Suprapubic skin (tissue), 3 donors: Measurements from ENCODE around the gene IFT57.

Experiments
- EP300 ChIP-seq: sonication (generic); formaldehyde crosslinking; IDR thresholded peaks from one replicate; pipeline ENCODE4 v1.6.1; 2017; ENCODE audit warnings: antibody characterized with exemption
- POLR2A ChIP-seq, 2 donors: fragments of 450-650 bp; IDR thresholded peaks; one replicate each; pipeline ENCODE4 v1.6.1; 2017; ENCODE audit warnings: antibody characterized with exemption in 2 of 2, mild to moderate bottlenecking in 2 of 2, moderate library complexity in 2 of 2
- TF ChIP-seq, protein P1 (sequence below), 2 donors: fragments of 200-600 bp in 1 of 2; fragments of 450-650 bp in 1 of 2; sonication (generic) in 1 of 2; IDR thresholded peaks; one replicate each; pipeline ENCODE4 v1.5.1; 2016 to 2019; ENCODE audit warnings: antibody characterized with exemption in 2 of 2, mild to moderate bottlenecking in 1 of 2, moderate library complexity in 1 of 2

DNA sequence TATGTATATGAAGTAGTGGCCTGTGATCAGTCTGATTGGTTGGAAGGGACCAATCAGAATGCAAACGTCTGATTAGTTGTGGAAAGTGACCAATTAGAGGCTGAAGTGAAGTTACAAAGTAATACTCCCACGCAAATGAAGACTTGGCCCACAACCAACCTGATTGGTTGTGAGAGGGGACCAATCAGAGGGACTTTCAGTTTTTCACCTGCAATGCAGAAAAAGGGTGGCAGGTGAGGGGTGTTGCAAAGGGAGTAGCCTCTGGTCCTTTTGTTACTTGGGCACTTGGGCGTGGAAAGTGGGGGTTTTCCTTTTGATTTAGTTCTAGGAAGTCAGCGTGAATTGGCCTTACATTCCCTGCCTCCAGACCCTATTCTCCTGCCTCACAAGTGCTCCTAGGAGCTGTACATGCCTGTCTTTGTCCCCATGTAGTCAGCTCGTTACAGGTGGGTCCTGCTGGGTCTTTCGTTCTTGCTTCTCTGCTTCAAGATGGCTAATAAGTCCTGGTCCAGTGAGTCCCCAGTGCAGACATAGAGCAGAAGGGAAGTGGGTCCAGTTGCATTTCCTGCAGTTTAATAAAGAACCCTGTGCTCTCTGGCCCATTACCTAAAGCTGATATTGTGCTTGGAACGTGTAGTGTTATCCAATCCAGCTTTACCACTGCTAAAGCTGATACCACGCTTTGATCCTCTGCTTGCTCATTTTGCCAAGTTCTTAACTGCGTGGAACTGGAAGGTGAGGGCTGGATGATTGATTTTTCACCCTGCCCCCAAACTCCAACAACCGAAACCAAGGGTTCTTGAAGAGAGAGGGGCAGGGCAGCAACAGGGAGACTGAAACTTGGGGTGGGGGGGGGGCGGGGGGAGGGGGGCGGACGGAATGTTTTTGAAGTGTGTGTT lies 85.4 kb downstream of the IFT57 start:
- no peak for TF ChIP-seq POLR2A (IDR thresholded peaks at IDR 0.05)
- no peak for TF ChIP-seq EP300
- TF ChIP-seq, protein P1, sequence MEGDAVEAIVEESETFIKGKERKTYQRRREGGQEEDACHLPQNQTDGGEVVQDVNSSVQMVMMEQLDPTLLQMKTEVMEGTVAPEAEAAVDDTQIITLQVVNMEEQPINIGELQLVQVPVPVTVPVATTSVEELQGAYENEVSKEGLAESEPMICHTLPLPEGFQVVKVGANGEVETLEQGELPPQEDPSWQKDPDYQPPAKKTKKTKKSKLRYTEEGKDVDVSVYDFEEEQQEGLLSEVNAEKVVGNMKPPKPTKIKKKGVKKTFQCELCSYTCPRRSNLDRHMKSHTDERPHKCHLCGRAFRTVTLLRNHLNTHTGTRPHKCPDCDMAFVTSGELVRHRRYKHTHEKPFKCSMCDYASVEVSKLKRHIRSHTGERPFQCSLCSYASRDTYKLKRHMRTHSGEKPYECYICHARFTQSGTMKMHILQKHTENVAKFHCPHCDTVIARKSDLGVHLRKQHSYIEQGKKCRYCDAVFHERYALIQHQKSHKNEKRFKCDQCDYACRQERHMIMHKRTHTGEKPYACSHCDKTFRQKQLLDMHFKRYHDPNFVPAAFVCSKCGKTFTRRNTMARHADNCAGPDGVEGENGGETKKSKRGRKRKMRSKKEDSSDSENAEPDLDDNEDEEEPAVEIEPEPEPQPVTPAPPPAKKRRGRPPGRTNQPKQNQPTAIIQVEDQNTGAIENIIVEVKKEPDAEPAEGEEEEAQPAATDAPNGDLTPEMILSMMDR (IDR thresholded peaks at IDR 0.05): no peak
